GM19452 (cell line): ENCODE measurements around the gene ITPK1.

ENCODE experiments used
- ATAC-seq: cut with Tn5 transposase; IDR thresholded peaks from one replicate; pipeline ENCODE4 v1.9.1; 2021; ENCODE audit not compliant: unreplicated experiment

ITPK1 gene

GRCh38 chr14:93045211-93045674 is 70.5 kb downstream of the ITPK1 start:
- ATAC-seq = no peak

GRCh38 chr14:93044556-93044955 is 71.2 kb downstream of the ITPK1 start:
- ATAC-seq = no peak

DNA sequence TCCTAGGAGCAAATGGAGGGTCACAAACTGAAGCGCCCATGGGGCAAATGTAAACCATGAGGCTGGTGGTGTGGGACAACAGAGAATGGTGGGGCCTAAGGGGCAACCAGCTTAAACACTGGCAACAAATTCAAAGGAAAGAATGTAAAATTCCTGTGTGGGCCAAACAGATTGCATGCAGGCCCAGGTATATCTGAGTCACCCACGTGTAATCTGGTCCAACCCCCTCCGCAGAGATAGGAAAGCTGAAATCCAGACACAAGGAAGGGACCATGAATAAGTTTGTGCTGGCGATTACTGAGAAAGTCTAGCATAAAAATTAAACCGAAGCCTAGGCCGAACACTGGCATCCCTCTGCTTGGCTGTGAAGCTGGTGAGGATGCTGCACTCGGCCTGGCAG is 71.6 kb downstream of the ITPK1 start:
- no peak for ATAC-seq

- no peak for ATAC-seq
These were observed 72.5 kb downstream of the ITPK1 start for GRCh38 chr14:93042968-93043940.

- ATAC-seq = no peak
These were observed 73.9 kb downstream of the ITPK1 start for GRCh38 chr14:93041830-93042229.

GRCh38 chr14:93040982-93041381 is 74.7 kb downstream of the ITPK1 start:
- no peak for ATAC-seq

GRCh38 chr14:93040443-93040842 is 75.3 kb downstream of the ITPK1 start:
- ATAC-seq = no peak

GRCh38 chr14:93039649-93040315 is 75.9 kb downstream of the ITPK1 start:
- ATAC-seq = no peak

- no peak for ATAC-seq
These were observed 78.4 kb downstream of the ITPK1 start for GRCh38 chr14:93037351-93037750.

- ATAC-seq = no peak
These were observed 78.9 kb downstream of the ITPK1 start for GRCh38 chr14:93036652-93037345.

GRCh38 chr14:93035917-93036651 is 79.6 kb downstream of the ITPK1 start:
- ATAC-seq = no peak

- ATAC-seq = no peak
These were observed 80.2 kb downstream of the ITPK1 start for GRCh38 chr14:93035585-93035916.

- ATAC-seq = no peak
These were observed 81.1 kb downstream of the ITPK1 start for GRCh38 chr14:93034671-93034994.

GRCh38 chr14:93033983-93034670 is 81.6 kb downstream of the ITPK1 start:
- ATAC-seq = no peak

- ATAC-seq = no peak
These were observed 82.4 kb downstream of the ITPK1 start for GRCh38 chr14:93033084-93033982.

DNA sequence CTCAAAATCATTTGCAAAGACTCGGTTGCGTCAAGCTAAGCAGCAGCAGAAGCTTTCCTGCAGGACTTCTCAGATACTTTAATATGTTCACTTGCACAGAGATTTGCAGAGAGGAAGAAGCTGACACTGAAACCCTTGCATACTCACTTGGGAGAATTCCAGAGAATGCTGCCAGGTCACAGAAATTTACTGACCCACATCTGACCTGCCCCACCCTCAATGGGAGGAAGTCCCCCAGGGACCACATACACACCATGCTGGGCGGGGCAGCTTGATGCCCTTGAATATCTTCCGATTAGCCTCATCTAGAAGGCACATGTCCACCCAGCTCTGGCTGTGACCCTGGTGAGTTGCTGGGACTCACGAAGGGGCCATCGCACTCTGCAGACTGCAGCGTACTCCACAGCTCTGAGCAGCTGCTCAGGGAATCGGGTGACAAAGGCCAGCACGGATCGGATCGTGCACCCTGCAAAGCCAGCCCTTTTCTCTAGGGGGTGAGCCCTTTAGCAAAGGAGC is 83.2 kb downstream of the ITPK1 start:
- ATAC-seq = no peak

GRCh38 chr14:93031505-93032315 is 84.0 kb downstream of the ITPK1 start:
- ATAC-seq = no peak

- no peak for ATAC-seq
These were observed 85.0 kb downstream of the ITPK1 start for GRCh38 chr14:93030761-93031160.
